Measurements from ENCODE around the gene SDHAF3. TPM values are rescaled to one million over a fixed set of nuclear protein-coding genes. Genes with fewer than 3 reads are reported as not detected.

Gene SDHAF3
- total RNA-seq, 1 donor from 2014 or later = 12.3 TPM

GRCh38 chr7:97203957-97204356, 86.5 kb downstream of the SDHAF3 start:
- intact Hi-C loops (cut with micrococcal nuclease) = loop anchor here (10.0 kb wide), 1 partner anchor 211 kb away; no protein-coding TSS in a partner anchor

- intact Hi-C loops (cut with micrococcal nuclease) = loop anchor here (10.0 kb wide), 1 partner anchor 210 kb away; no protein-coding TSS in a partner anchor
Observed at GRCh38 chr7:97204821-97205220, 87.3 kb downstream of the SDHAF3 start.

- intact Hi-C loops (cut with micrococcal nuclease) = no loop called here
Observed at GRCh38 chr7:97215556-97215955, 98.1 kb downstream of the SDHAF3 start.

GRCh38 chr7:97218767-97219166, 101.3 kb downstream of the SDHAF3 start:
- intact Hi-C loops (cut with micrococcal nuclease) = no loop called here

GRCh38 chr7:97219237-97219636, 101.7 kb downstream of the SDHAF3 start:
- intact Hi-C loops (cut with micrococcal nuclease) = no loop called here

- intact Hi-C loops (cut with micrococcal nuclease) = no loop called here
Observed at GRCh38 chr7:97224316-97224715, 106.8 kb downstream of the SDHAF3 start.

- intact Hi-C loops (cut with micrococcal nuclease) = no loop called here
Observed at GRCh38 chr7:97226541-97226940, 109.0 kb downstream of the SDHAF3 start.

Other genes with a start within 250 kb of the SDHAF3 start
- gene DLX6, start 112.1 kb upstream of the SDHAF3 start, total RNA-seq = not detected in 2 replicates
- gene DLX5, start 92.9 kb upstream of the SDHAF3 start, total RNA-seq = not detected in 2 replicates

Data from T-helper 1 cell treated with Interleukin-12 subunit alpha and Interleukin-12 subunit beta and Interleukin-4 antibody, amounts not matched to agents 30 ng/mL and 1 ng/mL, for 36 hours (primary cell).